ENCODE results near the gene MLEC. TPM values are rescaled to one million over a fixed set of nuclear protein-coding genes. Genes with fewer than 3 reads are reported as not detected.

MLEC gene
- total RNA-seq (2014; rRNA removed; shearing (Covaris generic)) (69.7 and 74.1 TPM in 2 replicates), total RNA-seq (2022) (82.4 and 101 TPM in 2 replicates), Bru-seq, nascent RNA (percentile 90 among the genes with signal in this experiment), BruChase-seq, experiment 1, labeled RNA remaining after a 6-hour chase (percentile 98 among the genes with signal in this experiment), BruChase-seq, experiment 2, labeled RNA remaining after a 2-hour chase (percentile 99 among the genes with signal in this experiment)
- long read RNA-seq, full-length matches to known transcripts: 21 of 58 reads
- long read RNA-seq, partial matches to known transcripts: 1 of 58 reads
- long read RNA-seq, other reads (novel, unspliced or antisense): 36 of 58 reads

DNA sequence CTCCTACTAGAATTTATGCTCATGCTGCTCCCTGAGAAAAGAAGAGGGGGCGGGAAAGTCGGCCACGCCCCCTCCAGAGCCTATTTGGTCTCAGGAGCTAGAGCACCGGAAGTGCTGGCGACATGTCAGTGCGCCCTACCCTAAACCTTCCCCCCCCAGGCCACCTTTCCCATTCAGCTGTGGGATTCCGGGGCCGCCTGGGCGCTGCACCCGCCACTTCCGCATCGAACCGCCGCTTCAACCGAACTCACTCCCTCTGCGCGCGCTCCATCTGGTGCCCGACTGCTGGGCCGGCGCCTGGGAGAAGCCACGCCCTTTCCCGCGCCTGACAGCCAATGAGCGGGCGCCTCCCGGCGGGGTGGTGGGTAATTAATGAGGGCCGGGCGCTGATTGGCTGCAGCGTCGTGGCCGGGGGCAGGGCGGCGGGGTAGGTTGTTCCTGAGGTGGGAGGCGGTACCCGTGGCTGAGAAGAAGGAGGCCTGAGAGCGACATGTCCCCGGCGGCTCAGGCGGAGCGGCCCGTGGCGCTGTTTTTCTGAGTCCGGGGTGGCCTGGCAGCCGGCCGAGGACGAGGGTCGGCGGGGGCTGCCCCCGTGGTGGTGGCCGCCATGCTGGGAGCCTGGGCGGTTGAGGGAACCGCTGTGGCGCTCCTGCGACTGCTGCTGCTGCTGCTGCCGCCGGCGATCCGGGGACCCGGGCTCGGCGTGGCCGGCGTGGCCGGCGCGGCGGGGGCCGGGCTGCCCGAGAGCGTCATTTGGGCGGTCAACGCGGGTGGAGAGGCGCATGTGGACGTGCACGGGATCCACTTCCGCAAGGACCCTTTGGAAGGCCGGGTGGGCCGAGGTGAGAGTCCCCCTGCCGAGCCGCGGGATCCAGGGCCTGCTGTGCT is at the start of gene MLEC:
TSS of gene MLEC (plus strand) at position 460 of the 888 bp plus-strand sequence. CDS start at position 608, 148 bp downstream.
- peak; percentile 99 for DNase-seq (ENCODE audit: low spot score)

DNA sequence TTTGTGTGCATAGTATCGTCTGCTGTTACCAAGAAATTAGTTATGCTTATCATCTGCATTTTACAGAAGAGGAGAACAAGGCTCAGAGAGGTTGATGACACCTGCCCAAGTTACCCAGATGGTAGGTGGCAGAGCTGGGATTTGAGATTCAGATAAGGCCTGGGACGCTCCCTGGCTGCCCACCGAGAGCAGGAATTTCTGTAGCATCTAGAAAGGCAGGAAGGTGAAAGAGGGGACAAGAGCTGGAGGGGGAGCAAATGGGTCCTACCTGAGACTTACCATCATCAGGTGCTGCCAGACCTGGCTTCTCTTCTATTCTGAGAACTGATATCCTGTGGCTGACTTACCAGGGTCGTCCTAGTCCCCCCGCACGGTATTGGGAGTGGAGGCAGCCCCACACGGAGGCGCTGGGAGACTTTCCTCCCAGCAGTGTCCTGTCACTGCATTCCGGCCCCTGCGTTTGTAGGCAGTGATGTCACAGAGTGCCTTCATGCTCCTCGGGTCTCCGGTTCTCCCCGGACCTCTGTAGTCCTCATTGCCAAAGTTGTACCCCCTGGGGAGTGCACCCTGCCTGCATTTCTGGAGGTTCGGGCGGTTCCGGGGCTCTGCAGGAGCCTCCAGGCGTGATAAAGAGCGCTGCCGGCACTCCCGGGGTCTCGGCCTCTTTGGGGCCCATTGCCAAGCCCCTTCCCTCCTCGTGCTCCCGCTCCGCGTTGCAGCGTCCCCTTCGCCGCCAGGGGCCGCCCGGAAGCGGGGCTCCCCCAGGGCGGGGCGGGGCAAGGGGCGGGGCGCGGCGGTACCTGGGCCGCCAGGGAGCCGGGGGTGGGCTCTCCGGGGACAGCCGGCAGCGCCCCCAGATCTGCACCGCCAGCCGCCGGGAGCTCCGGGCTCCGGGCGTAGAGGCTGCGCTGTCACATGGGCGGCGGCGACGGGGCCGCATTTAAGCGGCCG is 46.9 kb upstream of the MLEC start, which contains the start of gene CABP1:
TSS of gene CABP1 (plus strand) at position 856 of the 951 bp plus-strand sequence. CDS start at position 916, 60 bp downstream.
- intact Hi-C loops (cut with micrococcal nuclease; ENCODE audit: unreplicated experiment): loop anchor here (2.0 kb wide), 1 partner anchor 57 kb away; no protein-coding TSS in a partner anchor
- ChIA-PET POLR2A (interaction anchor here (1.4 kb wide), 1 partner anchor 59 kb away, joined by 3 read pairs; the partner anchor contains the start of gene POP5), CTCF (ENCODE audit: unreplicated experiment) (no interaction called here)
- Histone ChIP-seq H3K27ac (ENCODE audit: low read depth, low read length, poor library complexity, severe bottlenecking) (no peak within 1 kb of the TSS), H3K79me2 (ENCODE audit: insufficient read depth, low read depth, low read length) (no peaks in the 10 kb centered on the region), H3K9me3 (ENCODE audit: low read length) (no peaks in the 10 kb centered on the region), H3K4me1 (ENCODE audit: insufficient read depth, low read length, poor library complexity, severe bottlenecking) (peaks cover 20% of the 10 kb centered on the region), H4K20me1 (ENCODE audit: insufficient read depth, low read length) (no peaks in the 10 kb centered on the region), H3K4me2 (ENCODE audit: low read length) (peak within 1 kb of the TSS; percentile 81), H3K36me3 (ENCODE audit: insufficient read depth, low read length) (no peaks in the 10 kb centered on the region), H3K9me2 (ENCODE audit: insufficient read depth, low read length) (no peaks in the 10 kb centered on the region), H3K4me3 (ENCODE audit: low read depth, low read length, poor library complexity, severe bottlenecking) (peak within 1 kb of the TSS; percentile 69), H2AFZ (ENCODE audit: low read length) (peak within 1 kb of the TSS; percentile 95)
- peak; percentile 83 for DNase-seq (ENCODE audit: low spot score)
- BruUV-seq (replicated peaks): no TSS peak
- TF ChIP-seq, protein P1, sequence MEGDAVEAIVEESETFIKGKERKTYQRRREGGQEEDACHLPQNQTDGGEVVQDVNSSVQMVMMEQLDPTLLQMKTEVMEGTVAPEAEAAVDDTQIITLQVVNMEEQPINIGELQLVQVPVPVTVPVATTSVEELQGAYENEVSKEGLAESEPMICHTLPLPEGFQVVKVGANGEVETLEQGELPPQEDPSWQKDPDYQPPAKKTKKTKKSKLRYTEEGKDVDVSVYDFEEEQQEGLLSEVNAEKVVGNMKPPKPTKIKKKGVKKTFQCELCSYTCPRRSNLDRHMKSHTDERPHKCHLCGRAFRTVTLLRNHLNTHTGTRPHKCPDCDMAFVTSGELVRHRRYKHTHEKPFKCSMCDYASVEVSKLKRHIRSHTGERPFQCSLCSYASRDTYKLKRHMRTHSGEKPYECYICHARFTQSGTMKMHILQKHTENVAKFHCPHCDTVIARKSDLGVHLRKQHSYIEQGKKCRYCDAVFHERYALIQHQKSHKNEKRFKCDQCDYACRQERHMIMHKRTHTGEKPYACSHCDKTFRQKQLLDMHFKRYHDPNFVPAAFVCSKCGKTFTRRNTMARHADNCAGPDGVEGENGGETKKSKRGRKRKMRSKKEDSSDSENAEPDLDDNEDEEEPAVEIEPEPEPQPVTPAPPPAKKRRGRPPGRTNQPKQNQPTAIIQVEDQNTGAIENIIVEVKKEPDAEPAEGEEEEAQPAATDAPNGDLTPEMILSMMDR (conservative IDR thresholded peaks at IDR 0.05; ENCODE audit: low read length): peak; percentile 71
- TF ChIP-seq EZH2phosphoT487 (IDR thresholded peaks at IDR 0.05; ENCODE audit: borderline replicate concordance, low read depth, low read length): no peak

More for the DNA sequence above, at the start of gene MLEC:
- Histone ChIP-seq H3K27ac (ENCODE audit: low read depth, low read length, poor library complexity, severe bottlenecking) (peak within 1 kb of the TSS; percentile 94), H3K4me2 (ENCODE audit: low read length) (peak within 1 kb of the TSS; percentile 98), H2AFZ (ENCODE audit: low read length) (peak within 1 kb of the TSS; percentile 82), H3K4me1 (ENCODE audit: insufficient read depth, low read length, poor library complexity, severe bottlenecking) (peaks cover 56% of the 10 kb centered on the region), H3K4me3 (ENCODE audit: low read depth, low read length, poor library complexity, severe bottlenecking) (peak within 1 kb of the TSS; percentile 91), H4K20me1 (ENCODE audit: insufficient read depth, low read length) (peaks cover 30% of the 10 kb centered on the region), H3K9me3 (ENCODE audit: low read length) (no peaks in the 10 kb centered on the region; the same call in 1 of the 2 replicates), H3K9me2 (ENCODE audit: insufficient read depth, low read length) (no peaks in the 10 kb centered on the region), H3K36me3 (ENCODE audit: insufficient read depth, low read length) (peaks cover 16% of the 10 kb centered on the region; the same call in 1 of the 2 replicates), H3K79me2 (ENCODE audit: insufficient read depth, low read depth, low read length) (peaks cover 49% of the 10 kb centered on the region)
- BruUV-seq (replicated peaks): no TSS peak
- TF ChIP-seq EZH2phosphoT487 (IDR thresholded peaks at IDR 0.05; ENCODE audit: borderline replicate concordance, low read depth, low read length): no peak
- TF ChIP-seq, protein P1 (conservative IDR thresholded peaks at IDR 0.05; ENCODE audit: low read length): peak; percentile 65
- intact Hi-C loops (cut with micrococcal nuclease; ENCODE audit: unreplicated experiment): loop anchor here (1.0 to 2.0 kb wide), 5 partner anchors 18 to 284 kb away; partner anchors contain the start of genes POP5 and UNC119B
- CTCF ChIA-PET (ENCODE audit: unreplicated experiment): interaction anchor here (1.0 to 2.3 kb wide), 4 partner anchors 38 to 285 kb away, joined by 3 to 6 read pairs (median 4); no protein-coding TSS in a partner anchor
- POLR2A ChIA-PET: interaction anchor here (0.6 to 1.6 kb wide), 4 partner anchors 21 to 106 kb away, joined by 3 to 6 read pairs (median 4); partner anchors contain the start of gene POP5
